Measurements from ENCODE around the gene SGCG.

DNA sequence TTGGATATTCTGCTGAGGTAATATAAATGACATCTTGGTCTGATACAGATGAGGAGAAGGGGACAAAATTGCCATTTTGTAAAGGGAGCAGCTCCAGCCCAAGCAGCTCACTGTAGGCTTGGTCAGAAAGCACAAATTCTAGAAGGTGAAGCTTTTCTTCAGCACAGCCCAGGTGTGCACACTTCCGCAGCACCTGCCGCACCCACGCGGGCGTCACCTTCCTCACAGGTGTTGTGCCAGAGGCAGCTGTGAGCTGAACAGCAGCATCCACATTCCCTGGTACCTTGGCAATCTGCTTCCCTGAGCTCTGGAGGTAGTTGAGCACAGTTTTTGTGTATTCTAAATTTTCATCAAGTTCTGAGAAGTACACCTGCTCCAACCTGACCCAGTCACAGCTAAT lies 173.7 kb downstream of the SGCG start:
- TF ChIP-seq SUZ12 (IDR thresholded peaks at IDR 0.05) = no peak
- no peak for TF ChIP-seq SP1 (IDR thresholded peaks at IDR 0.05)
- TF ChIP-seq FOXA1 (IDR thresholded peaks at IDR 0.05) = no peak
- TF ChIP-seq HDGF (IDR thresholded peaks at IDR 0.05; ENCODE audit: borderline replicate concordance) = no peak
- no peak for TF ChIP-seq L3MBTL2 (conservative IDR thresholded peaks at IDR 0.05)
- TF ChIP-seq, protein P1, sequence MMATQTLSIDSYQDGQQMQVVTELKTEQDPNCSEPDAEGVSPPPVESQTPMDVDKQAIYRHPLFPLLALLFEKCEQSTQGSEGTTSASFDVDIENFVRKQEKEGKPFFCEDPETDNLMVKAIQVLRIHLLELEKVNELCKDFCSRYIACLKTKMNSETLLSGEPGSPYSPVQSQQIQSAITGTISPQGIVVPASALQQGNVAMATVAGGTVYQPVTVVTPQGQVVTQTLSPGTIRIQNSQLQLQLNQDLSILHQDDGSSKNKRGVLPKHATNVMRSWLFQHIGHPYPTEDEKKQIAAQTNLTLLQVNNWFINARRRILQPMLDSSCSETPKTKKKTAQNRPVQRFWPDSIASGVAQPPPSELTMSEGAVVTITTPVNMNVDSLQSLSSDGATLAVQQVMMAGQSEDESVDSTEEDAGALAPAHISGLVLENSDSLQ (IDR thresholded peaks at IDR 0.05) = no peak
- no peak for TF ChIP-seq ZNF384 (IDR thresholded peaks at IDR 0.05)
- no peak for TF ChIP-seq CTBP1 (IDR thresholded peaks at IDR 0.05; ENCODE audit: borderline replicate concordance)
- no peak for TF ChIP-seq NFRKB (IDR thresholded peaks at IDR 0.05)
- TF ChIP-seq TARDBP (IDR thresholded peaks at IDR 0.05) = no peak
- no peak for TF ChIP-seq FOXK2 (IDR thresholded peaks at IDR 0.05)

All from HEK293T (cell line).